Endometrium (tissue), 2 donors: Measurements from ENCODE around the gene COL6A1.
"Not testable (repeated sequence)": the region's sequence is repeated elsewhere in the genome, so short reads cannot be mapped to it uniquely, and the experiment has no call there.

Experiments used
- FAIRE-seq: peaks from 2 replicates; lab custom pipeline; 2012; peaks lifted over from hg19 to GRCh38; lab: Jason Lieb, UNC
- donor health status: control.
- donor health status: control.

COL6A1 gene

DNA sequence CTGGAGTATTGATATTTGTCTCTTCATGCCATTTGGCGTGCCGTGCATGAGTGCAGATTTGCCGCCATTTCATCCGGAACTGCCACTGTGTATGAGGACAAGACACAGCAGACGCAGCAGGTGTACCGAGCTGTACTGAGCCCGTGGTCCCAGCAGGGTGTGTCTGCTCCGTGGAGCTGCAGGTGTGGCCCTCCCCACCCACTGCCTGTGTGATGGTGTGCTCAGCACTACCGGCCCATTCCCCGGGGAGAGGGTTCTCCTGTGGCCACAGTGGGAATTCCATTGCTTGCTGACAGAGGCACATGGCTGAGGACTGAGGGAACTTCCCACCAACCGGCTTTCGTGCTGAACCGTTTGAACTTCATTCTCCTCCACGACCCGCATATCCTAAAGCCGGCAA lies 34.3 kb upstream of the COL6A1 start:
- FAIRE-seq, result no peak

DNA sequence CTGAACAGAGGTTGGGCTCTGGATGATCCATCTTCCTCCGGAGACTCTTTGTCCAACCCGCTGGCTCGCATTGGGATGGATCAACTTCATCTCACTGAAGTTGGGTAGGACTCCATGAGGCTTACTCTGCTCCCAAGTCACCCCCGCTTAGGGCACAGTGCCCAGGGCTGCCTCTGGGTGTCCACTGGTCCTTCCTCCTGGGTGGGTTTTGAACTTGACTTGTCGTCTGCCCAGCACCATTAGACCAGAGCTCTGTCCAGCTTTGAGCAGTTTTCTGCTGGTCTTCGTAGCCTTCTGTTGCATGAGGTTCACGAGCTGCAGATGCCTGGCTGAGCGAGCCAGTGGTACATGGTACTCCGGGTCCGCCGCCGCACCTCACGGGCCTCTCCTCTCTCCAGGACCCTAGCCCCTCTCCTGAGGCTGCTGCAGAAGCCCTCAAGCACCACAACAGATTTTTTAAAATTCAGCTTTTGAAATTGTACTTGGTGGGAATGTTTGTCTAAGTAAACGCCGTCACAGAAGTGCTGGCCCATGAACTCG lies 33.8 kb upstream of the COL6A1 start:
- FAIRE-seq, result no peak

DNA sequence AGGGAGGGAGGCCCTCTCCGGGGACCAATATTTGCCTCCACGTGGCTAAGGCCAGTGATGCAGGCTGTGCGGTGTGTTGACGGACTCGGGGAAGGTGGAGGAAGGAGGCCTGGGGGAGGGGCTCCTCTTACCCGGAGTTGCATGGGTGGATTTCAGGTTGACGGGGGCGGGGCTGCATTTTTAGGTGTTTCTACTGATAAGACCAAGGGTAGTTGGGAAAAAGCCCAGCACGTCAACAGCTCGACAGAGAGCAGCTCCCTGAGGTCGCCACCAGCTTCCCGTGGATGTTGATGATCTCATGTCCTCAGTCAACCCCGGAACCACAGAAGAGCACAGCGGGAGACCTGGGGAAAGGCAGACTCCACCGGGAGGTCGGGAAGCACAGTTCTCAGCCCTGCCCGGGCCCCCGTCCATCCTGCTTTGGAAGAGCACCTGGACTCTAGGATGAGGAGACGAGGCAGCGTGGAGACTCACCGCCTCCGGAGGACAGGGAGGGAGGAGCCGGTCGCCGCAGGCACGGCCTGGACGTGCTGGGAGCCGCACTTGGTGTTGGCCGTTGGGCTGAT lies 32.9 kb upstream of the COL6A1 start:
- FAIRE-seq, result no peak

DNA sequence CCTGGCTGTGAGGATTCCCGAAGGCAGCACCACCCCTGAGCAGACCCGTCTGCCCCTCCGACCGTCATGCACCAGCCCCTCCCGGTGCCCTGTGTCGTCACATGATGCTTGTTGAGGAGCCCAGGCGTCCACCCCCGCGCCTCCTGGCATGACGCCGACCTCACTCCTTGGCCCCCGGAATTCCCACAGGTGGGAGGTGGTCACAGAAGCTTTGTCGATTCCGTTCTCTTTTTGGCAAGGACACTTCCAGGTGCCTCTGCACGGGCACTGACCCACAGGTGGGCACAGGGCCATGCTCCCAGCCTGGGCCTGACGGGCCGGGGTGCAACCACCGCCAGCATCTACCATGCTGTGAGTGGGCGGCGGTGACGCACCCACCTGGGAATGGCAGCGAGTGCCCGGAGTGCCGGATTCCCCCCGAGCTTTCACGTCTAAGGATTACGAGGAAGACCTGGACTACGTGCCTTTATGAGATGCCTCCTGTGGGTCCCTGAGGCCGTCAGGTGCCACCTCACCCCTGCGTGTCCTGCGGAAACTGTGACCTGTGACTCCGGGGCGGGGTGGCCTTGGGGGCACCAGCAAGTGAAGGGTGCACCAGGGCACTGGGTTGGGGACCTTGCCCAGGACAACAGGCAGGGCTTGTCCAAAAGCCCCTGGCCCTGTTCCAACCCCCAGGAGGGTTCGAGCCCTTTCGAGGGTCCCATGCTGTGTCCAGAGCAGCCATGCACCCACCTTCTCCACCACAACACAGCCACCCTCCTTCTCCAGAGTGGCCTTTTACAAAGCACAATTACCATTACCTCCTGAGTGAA lies 31.4 kb upstream of the COL6A1 start:
- no peak for FAIRE-seq

DNA sequence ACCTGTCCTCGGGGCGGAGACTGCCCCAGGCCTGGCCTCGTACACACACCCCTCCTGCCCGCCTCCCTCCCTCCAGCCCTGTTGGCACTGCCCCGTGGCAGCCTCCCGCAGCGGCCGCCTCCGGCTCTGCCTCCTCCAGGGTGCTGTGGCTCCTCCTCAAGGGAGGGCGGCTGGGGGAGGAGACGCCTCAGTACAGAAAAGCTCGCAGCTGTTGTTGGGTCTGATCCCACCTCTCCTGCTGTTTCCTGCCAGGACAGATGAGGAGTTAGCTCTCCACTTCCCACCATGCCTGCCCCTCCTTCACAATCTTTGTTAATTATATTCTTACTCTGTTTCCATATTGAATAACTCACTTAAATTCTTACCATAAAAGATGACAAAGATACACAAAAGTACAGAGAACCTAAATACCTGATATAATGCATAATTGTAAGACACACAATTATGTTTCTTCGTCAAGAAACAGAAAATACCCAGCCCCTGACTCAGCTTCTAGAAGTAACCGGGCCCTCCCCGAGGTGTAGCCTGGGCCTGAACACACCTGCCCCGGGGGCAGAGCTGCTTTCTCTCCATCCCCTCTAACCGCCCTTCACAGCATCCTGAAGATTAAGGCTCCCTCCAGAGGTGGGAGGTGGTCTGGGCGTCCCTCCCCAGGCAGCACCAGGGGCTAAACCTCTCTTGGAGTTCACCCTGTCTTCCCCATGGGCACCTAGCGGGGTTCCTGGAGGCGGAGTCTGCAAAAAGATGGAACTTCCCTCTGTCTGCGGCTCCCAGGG lies 30.6 kb upstream of the COL6A1 start:
- FAIRE-seq, result peak; percentile 76

DNA sequence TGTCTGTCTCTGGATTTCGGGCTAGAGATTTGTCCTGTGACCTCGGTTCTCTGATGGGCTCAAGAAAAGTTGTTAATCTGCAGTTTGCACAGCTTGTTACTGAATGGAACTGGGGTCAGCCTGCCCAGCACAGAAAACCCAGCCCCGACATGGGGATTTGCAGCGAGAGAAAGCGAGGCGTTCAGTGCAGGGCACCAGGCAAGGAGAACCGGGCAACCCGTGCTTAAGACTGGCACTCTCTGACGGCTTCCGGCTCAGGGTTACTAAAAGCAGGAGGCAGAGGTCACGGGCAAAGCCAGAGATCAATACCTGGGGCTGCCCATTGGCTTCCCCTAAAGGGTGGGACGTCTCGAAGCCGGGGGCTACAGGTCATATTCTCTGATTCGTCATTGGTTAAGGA lies 29.9 kb upstream of the COL6A1 start:
- no peak for FAIRE-seq

DNA sequence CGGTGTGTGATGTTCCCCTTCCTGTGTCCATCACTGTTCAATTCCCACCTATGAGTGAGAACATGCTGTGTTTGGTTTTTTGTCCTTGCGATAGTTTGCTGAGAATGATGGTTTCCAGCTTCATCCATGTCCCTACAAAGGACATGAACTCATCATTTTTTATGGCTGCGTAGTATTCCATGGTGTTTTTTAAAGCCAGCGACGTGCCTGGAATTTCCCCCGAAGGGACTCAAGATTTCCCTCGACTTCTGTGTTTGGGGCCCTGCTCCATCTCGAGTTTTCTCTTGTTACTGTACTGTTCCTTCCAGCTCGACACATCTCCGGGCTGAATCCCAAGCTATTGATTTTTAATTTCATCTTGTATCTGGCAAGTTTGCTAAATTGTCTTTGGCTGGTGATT lies 29.0 kb upstream of the COL6A1 start:
- FAIRE-seq, result not testable (repeated sequence)

DNA sequence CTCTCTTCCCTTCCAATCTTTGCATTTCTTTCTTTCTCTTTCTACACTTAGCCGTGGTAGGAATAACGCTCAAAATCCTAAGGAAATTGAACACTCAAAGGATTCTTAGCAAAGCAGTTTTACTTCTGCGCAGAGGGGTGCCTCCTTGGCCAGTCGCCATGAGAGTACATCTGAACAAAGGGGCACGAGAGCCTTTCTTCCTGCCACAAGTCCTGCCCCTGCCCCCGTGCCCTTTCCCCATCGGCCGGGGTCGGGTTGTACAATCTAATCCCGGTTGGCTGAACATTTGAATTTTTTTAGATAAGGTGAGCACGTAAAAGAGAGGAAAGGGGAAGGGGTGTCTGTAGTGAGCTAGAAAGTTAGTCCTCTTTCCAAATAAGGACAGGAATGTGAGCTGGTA lies 28.6 kb upstream of the COL6A1 start:
- no peak for FAIRE-seq

DNA sequence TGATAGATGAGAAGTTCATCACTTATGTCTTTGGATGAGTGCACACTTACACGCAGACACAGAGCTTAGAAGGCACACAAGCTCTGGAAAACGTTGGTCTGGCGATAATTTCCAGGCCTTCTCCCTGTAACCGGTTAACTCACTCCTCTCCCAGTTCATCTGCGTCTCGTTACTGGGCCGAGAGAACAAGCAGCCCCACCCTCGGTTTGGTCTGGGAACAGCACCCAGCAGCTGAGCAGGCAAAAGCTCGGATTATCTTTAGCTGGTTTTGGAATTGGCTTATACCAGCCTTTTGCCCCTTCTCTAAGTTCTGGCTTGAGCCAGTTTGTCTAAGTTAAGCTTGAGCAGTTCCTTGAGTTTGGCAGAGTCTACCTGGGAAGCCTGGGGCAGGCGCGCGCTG lies 27.3 kb upstream of the COL6A1 start:
- FAIRE-seq, result no peak

DNA sequence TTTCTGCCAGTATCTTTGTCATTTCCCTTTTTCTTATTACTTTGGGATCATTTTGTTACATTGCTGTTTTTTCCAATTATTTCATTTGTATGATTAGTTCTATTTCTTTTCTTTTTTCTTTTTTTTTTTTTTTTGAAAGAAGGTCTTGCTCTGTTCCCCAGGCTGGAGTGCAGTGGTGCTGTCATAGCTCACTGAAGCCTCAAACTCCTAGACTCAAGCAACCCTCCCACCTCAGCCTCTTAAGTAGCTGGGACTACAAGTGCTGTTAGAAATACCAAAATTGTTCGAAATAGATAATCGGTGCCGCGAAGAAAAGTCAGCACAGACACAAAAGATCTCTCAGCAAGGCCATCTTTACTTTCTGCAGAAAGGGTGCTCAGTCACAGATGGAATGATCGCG lies 26.6 kb upstream of the COL6A1 start:
- FAIRE-seq, result peak; percentile 53

DNA sequence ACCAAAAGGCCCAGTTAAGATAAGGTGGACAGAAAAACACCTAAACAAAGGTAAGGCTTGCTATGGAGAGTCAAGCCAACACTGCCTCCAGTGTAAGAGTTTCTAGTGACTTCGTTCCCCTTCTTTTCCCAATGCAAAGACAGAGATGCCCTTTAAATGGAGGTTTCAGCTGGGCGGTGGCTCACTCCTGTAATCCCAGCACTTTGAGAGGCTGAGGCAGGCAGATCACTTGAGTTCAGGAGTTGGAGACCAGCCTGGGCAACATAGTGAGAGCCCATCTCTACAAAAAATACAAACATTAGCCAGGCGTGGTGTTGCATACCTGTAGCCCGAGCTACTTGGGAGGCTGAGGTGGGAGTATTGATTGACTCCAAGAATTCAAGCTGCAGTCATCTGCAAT lies 24.0 kb upstream of the COL6A1 start:
- FAIRE-seq, result no peak

DNA sequence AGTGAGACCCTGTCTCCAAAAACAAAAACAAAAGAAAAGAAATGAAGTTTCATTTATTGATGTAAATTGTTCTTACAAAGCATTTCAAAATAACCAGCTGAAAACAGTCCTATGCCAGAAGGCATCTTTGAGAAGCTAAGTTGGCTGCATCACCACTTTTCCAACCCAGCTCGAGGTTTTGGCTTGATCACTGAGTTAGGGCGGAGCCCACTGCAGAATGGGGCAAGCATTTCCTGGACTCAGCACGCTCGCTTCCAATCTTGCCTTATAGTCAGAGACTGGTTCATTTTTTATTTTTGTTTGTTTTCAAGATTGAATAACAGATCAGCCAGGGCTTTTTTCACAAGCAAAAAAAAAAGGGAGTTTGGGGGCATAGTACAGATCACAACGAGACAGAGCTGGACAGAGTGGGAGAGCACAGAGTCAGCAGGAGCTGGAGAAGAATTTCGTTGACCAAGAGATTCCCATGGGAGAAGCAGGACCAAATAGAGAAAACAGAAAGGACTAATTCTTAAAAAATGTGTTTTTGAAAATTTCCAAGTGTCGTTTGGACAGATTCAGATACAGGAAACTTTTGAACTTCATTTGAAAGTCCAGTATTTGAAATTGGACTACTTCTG lies 23.5 kb upstream of the COL6A1 start:
- FAIRE-seq, result no peak

DNA sequence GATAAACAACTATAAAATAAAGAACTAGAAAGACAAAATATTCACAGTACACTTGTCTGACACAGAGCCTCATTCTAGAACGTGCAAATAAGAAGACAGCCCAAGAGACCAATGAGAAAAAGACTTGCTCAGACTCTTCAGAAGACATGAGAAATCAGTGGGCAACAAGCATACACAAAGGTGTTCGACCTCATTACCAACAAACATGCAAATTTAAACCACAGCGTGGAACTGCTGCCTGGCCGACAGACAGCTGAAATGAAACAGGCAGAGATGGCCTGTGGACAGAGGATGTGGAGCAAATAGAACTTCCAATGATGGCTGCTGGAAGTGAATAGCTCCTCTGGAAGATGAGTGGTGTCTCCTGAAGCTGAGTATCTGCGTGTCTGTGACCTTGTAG lies 22.4 kb upstream of the COL6A1 start:
- no peak for FAIRE-seq

DNA sequence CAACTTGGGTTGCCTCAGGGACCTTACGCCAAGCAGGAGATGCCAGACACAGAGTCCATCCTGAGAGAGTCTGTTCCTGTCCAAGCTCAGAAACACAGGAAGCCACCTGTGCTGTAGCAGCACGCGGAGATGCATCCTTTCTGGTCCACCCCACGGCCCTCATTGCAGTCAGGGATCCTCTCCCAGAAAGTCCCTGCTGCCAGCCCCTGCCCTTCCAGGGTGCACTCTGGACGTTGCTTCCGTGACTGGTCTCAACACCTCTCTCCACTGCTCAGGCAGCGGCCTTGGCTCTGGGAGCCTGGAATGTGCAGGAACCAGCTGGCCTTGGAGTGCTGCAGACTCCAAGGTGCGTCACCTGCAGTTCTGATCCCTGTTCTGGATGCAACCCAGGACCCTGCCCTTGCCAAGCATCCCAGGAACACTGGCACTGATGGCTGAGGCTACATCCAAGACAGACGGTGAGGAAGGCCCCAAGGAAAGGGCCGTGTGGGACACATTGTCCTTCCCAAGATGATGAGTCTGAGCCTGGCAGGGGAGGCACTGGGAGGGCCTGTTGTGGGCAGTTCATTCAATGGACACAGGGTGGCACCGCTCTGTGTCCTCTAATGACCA lies 21.7 kb upstream of the COL6A1 start:
- FAIRE-seq, result no peak

DNA sequence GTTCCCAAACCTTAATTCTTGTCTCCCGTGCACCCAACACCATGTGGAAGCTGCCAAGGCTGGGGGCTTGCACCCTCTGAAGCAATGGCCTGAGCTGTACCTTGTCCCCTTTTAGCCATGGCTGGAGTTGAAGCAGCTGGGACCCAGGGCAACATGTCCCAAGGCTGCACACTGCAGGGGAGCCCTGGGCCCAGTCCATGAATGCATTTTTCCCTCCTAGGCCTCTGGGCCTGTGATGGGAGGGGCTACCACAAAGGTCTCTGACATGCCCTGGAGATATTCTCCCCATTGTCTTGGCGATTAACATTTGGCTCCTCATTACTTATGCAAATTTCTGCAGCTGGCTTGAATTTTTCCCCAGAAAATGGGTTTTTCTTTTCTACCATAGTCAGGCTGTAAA lies 20.2 kb upstream of the COL6A1 start:
- FAIRE-seq, result not testable (repeated sequence)

DNA sequence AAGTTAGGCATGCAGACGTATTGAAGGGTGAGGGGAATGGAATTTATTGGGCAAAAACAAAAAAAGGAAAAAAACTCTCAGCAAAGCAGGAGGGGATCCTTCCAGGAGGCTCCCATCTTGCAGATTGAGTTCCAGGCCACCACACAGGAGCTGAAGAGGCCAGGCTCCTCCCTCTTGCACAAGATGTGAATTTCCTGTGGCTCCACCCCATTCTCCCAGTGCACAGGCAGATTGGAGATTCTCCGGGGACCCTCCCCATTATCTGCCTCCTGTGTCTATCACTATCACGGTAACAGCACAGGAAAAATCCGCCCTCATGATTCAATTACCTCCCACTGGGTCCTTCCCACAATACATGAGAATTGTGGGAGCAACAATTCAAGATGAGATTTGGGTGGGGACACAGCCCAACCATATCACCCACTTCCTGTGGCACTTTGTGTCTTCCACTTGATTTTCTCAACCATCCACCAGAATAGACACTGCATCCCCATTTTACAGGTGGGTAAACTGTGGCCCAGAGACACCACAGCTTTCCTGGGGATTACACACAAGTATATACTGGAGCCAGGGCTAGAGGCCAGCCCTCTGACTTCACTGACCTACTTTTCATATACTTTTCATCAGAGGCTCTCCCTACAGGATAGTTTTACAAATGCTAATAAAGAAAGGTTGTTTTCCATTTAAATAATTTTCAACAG lies 18.9 kb upstream of the COL6A1 start:
- FAIRE-seq, result no peak

DNA sequence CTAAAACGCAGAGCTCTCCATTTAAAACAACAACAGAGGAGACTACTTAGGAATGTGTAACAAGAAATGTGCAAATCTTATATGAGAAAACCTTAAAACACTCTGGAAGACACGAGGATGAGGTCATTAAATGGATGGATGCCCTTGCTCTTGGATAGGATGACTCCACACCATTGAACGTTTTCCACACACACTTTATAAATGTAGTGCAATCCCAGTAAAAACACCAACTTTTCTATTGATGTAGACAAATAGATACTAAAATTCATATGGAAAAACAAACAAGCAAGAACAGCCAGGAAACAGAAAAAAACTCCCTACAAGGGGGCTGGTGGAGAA lies 18.4 kb upstream of the COL6A1 start:
- FAIRE-seq, result no peak

DNA sequence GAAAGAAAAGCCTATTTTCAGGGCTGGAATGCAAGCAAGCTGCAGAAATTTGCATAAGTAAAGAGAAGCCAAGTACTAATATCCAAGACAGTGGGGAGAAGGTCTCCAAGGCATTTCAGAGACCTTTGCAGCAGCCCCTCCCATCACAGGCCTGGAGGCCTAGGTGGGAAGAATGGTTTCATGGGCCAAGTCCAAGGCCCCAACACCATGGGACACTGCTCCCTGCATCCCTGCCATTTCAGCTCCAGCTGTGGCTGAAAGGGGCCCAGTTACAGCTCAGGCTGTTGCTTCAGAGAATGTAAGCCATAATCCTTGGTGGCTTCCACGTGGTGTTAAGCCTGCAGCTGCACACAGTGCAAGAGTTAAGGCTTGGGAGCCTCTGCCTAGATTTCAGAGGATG lies 16.9 kb upstream of the COL6A1 start:
- FAIRE-seq, result no peak

DNA sequence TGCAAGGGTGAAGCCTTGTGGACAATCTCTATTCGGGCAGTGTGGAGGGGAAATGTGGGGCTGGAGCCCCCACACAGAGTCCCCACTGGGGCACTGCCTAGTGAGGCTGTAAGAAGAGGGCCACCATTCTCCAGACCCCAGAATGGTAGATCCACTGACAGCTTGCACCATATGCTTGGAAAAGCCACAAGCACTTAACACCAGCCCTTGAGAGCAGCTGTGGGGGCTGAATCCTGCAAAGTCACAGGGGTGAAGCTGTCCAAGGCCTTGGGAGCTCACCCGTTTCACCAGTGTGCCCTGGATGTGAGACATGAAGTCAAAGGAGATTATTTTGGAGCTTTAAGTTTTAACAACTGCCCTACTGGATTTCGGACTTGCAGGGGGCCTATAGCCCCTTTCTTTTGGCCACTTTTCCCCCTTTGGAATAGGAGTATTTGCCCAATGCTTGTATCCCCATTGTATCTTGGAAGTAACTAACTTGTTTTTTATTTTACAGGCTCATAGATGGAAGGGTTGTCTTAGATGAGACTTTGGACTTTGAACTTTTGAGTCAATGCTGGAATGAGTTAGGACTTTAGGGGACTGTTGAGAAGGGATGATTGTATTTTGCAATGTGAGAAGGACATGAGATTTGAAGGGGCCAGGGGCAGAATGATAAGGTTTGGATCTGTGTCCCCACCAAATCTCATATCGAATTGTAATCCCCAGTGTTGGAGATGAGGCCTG lies 16.3 kb upstream of the COL6A1 start:
- no peak for FAIRE-seq

DNA sequence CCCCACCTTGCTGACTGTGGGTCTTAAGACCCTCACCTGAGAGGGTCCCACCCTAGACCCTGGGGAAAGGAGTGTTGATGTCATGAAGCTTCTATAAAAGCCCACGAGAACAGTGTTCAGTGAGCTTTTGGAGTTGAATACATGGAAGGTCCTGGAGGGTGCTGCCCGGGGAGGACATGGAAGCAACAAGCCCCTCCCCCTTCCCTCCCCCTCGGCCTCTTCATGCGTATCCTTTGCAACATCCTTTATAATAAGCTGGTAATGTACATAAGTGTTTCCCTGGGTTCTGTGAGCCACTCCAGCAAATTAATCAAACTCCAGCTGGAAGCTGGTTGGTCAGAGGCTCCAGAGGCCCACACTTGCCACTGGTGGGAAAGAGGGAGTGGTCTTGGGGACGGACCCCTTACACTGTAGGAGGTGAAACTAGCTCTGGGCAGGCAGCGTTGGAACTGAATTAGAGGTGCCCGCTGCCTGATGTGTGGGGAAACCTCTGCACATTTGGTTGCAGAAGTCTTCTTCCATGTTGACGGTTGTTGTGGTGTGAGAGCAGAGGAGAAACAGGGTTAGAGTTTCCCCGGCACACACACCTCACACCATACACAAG lies 14.7 kb upstream of the COL6A1 start:
- FAIRE-seq, result no peak
